PC-3 (cell line): ENCODE results near the gene MAML3.

Source experiments
- EZH2 ChIP-seq: fragments of 300-600 bp; sonication (generic); IDR thresholded peaks from one replicate; pipeline ENCODE4 v1.6.1; 2017; ENCODE audit warnings: antibody characterized with exemption, mild to moderate bottlenecking, low read length; ENCODE audit not compliant: unreplicated experiment
- TF ChIP-seq, protein P1 (sequence below): fragments of 300-600 bp; sonication (generic); conservative IDR thresholded peaks from 2 replicates; pipeline ENCODE4 v1.5.1; 2017; ENCODE audit warnings: antibody characterized with exemption, low read depth, mild to moderate bottlenecking, low read length

DNA sequence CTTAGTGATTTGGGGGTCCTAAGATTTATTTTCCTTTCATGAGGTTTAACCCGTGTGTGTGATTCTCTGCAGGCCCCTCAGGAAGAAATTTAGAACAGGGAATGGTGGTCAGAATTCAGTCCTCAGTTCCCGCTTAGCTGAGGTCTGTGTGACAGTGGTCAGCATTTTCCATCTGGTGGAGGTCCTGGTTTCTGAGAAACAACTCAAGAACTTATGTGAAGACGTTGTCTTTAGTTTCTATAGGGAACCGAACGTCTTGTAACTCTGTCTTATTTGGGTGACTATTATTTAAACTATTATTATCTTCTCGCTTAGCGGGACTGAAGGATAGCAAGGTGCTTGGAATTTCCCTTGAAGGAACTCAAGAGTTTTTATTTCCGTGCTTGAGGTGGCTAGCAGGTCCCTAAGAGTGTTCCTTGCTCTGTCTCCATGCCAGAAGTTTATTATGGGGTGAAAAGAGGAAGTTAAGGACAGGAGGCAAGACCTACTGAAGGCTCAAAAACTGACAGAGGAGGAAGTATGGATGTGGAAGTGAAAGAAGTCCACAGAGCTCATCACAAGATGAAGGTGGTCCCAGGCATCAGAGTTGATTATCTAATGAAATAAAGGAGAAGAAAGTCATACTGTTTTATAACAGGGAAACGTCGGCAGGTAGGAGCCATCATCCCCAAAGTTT lies 479.0 kb downstream of the MAML3 start:
- TF ChIP-seq, protein P1, sequence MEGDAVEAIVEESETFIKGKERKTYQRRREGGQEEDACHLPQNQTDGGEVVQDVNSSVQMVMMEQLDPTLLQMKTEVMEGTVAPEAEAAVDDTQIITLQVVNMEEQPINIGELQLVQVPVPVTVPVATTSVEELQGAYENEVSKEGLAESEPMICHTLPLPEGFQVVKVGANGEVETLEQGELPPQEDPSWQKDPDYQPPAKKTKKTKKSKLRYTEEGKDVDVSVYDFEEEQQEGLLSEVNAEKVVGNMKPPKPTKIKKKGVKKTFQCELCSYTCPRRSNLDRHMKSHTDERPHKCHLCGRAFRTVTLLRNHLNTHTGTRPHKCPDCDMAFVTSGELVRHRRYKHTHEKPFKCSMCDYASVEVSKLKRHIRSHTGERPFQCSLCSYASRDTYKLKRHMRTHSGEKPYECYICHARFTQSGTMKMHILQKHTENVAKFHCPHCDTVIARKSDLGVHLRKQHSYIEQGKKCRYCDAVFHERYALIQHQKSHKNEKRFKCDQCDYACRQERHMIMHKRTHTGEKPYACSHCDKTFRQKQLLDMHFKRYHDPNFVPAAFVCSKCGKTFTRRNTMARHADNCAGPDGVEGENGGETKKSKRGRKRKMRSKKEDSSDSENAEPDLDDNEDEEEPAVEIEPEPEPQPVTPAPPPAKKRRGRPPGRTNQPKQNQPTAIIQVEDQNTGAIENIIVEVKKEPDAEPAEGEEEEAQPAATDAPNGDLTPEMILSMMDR, result no peak
- TF ChIP-seq EZH2, result no peak
